Loucy (cell line): ENCODE measurements around the gene WDR1.

Experiments used
- H2AFZ ChIP-seq: fragments of 200-600 bp; sonication (generic); 2 replicates; pipeline ENCODE4 v1.6.0; 2016; ENCODE audit warnings: antibody characterized with exemption, mild to moderate bottlenecking, low read length, moderate library complexity
- H3F3A ChIP-seq: fragments of 200-600 bp; 2 replicates; pipeline ENCODE4 v1.6.0; 2016; ENCODE audit warnings: antibody characterized with exemption, low read depth, mild to moderate bottlenecking
- H3K27me3 ChIP-seq: fragments of 200-600 bp; sonication (generic); 2 replicates; pipeline ENCODE4 v1.6.1; 2014; ENCODE audit warnings: low read length, mild to moderate bottlenecking; ENCODE audit not compliant: insufficient read depth, poor library complexity, severe bottlenecking
- H3K36me3 ChIP-seq: fragments of 200-600 bp; sonication (generic); 2 replicates; pipeline ENCODE4 v1.6.1; 2016; ENCODE audit warnings: low read length; ENCODE audit not compliant: insufficient read depth
- H3K4me1 ChIP-seq: fragments of 200-600 bp; sonication (generic); 2 replicates; pipeline ENCODE4 v1.5.1; 2014; ENCODE audit warnings: low read length, mild to moderate bottlenecking; ENCODE audit not compliant: insufficient read depth, poor library complexity, severe bottlenecking
- H3K4me2 ChIP-seq: fragments of 200-600 bp; sonication (generic); 2 replicates; pipeline ENCODE4 v1.6.0; 2014; ENCODE audit warnings: antibody characterized with exemption, low read length, low read depth, mild to moderate bottlenecking; ENCODE audit not compliant: poor library complexity, severe bottlenecking
- H3K4me3 ChIP-seq: fragments of 200-600 bp; sonication (generic); 2 replicates; pipeline ENCODE4 v1.5.1; 2014; ENCODE audit warnings: low read length, mild to moderate bottlenecking, mixed read lengths; ENCODE audit not compliant: poor library complexity, severe bottlenecking
- H3K79me2 ChIP-seq: fragments of 200-600 bp; sonication (generic); 2 replicates; pipeline ENCODE4 v1.6.1; 2014; ENCODE audit warnings: low read length; ENCODE audit not compliant: insufficient read depth
- H3K9ac ChIP-seq: fragments of 200-600 bp; sonication (generic); 2 replicates; pipeline ENCODE4 v1.6.0; 2014; ENCODE audit warnings: mild to moderate bottlenecking, low read depth, low read length, moderate library complexity; ENCODE audit not compliant: poor library complexity, severe bottlenecking
- H3K9me2 ChIP-seq: fragments of 200-600 bp; sonication (generic); replicated peaks from 2 replicates; pipeline ENCODE4 v1.6.1; 2016; ENCODE audit warnings: low read depth, low read length, mixed read lengths
- H3K9me3 ChIP-seq: fragments of 200-600 bp; sonication (generic); 2 replicates; pipeline ENCODE4 v1.6.1; 2014; ENCODE audit warnings: mild to moderate bottlenecking, antibody characterized with exemption, low read length, low read depth; ENCODE audit not compliant: insufficient read depth
- H4K20me1 ChIP-seq: fragments of 200-600 bp; sonication (generic); 2 replicates; pipeline ENCODE4 v1.6.0; 2014; ENCODE audit warnings: antibody characterized with exemption, low read length, mild to moderate bottlenecking; ENCODE audit not compliant: insufficient read depth, poor library complexity, severe bottlenecking
- CTCF ChIP-seq: fragments of 200-600 bp; sonication (generic); conservative IDR thresholded peaks from 2 replicates; pipeline ENCODE4 v1.5.1; 2014; ENCODE audit warnings: mild to moderate bottlenecking, antibody characterized with exemption, low read length
- EZH2phosphoT487 ChIP-seq: fragments of 200-600 bp; IDR thresholded peaks from 2 replicates; pipeline ENCODE4 v1.6.1; 2018; ENCODE audit warnings: antibody characterized with exemption, mild to moderate bottlenecking, moderate library complexity, borderline replicate concordance

The WDR1 gene

GRCh38 chr4:10069075-10069642 is 47.4 kb downstream of the WDR1 start:
- Histone ChIP-seq H2AFZ (no peak overlapping the region), H3F3A (no peaks in the 10 kb centered on the region; the same call in 1 of the 2 replicates), H3K36me3 (peaks cover 23% of the 10 kb centered on the region; the same call in 1 of the 2 replicates), H3K9me3 (no peaks in the 10 kb centered on the region), H3K4me1 (no peaks in the 10 kb centered on the region), H3K9me2 (no peaks in the 10 kb centered on the region), H3K79me2 (no peaks in the 10 kb centered on the region), H3K9ac (no peak overlapping the region), H3K4me3 (no peak overlapping the region), H4K20me1 (no peaks in the 10 kb centered on the region), H3K27me3 (no peaks in the 10 kb centered on the region), H3K4me2 (no peak overlapping the region)
- no peak for TF ChIP-seq CTCF
- TF ChIP-seq EZH2phosphoT487 = no peak

GRCh38 chr4:10066670-10067651 is 49.6 kb downstream of the WDR1 start:
- Histone ChIP-seq H3K4me1 (no peaks in the 10 kb centered on the region), H3K9me2 (no peaks in the 10 kb centered on the region), H3K4me2 (no peak overlapping the region), H2AFZ (no peak overlapping the region), H3K79me2 (no peaks in the 10 kb centered on the region), H3K27me3 (no peaks in the 10 kb centered on the region), H3K9me3 (no peaks in the 10 kb centered on the region), H3K4me3 (no peak overlapping the region), H3F3A (no peaks in the 10 kb centered on the region), H3K9ac (no peak overlapping the region), H3K36me3 (peaks cover 1% of the 10 kb centered on the region; the same call in 1 of the 2 replicates), H4K20me1 (no peaks in the 10 kb centered on the region)
- no peak for TF ChIP-seq CTCF
- TF ChIP-seq EZH2phosphoT487 = no peak

- Histone ChIP-seq H3K9me2 (no peaks in the 10 kb centered on the region), H3K9ac (no peak overlapping the region), H3K9me3 (no peaks in the 10 kb centered on the region), H3K4me3 (no peak overlapping the region), H3K4me1 (no peaks in the 10 kb centered on the region), H3K4me2 (no peak overlapping the region), H2AFZ (no peak overlapping the region), H3K79me2 (no peaks in the 10 kb centered on the region), H3F3A (no peaks in the 10 kb centered on the region), H3K27me3 (no peaks in the 10 kb centered on the region), H4K20me1 (no peaks in the 10 kb centered on the region), H3K36me3 (no peaks in the 10 kb centered on the region)
- no peak for TF ChIP-seq EZH2phosphoT487
- no peak for TF ChIP-seq CTCF
Measured at GRCh38 chr4:10066206-10066605, 50.4 kb downstream of the WDR1 start.
